GM15510 (cell line): Measurements from ENCODE around the gene PRCC.

Source experiments
- POLR2A ChIP-seq: IDR thresholded peaks from 3 replicates; pipeline ENCODE4 v1.6.1; 2011; ENCODE audit warnings: borderline replicate concordance; ENCODE audit not compliant: insufficient read length; ENCODE audit errors: extremely low read depth

The PRCC gene

DNA sequence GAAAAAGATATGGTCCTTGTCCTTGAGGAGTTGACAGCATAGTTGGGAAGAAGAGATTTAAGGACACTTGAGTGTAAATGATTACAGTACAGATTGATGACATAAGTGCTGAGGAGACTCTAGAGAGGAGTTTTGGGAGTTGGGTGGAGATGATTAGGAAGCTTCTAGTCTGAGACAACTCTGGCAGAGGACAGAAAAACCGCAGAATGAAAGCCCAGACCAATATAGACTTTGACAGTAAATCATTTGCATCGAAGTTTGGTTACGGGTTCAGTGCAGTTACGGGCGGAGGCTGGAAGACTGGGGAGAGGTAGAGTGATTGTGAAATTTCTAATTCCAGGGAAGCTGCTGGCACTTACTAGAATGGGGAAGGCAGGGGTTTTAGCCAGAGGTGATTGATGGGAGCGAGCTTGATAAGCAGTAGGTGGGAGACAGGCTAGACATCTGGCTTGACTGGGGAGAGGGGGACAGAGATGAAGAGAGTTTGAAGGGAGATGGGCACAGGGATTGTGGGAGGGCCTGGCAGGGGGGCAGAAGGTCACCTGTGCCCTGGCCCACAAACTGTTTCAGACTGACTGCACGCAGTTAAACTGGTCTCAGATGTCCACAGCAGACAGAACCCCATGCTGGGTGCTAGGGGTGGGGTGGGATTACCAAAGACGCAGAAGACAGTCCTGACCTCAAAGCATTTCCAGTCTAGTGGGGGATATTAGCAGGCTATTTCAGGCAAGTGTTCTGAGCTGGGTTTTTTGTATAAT lies 29.2 kb downstream of the PRCC start:
- TF ChIP-seq POLR2A: no peak

DNA sequence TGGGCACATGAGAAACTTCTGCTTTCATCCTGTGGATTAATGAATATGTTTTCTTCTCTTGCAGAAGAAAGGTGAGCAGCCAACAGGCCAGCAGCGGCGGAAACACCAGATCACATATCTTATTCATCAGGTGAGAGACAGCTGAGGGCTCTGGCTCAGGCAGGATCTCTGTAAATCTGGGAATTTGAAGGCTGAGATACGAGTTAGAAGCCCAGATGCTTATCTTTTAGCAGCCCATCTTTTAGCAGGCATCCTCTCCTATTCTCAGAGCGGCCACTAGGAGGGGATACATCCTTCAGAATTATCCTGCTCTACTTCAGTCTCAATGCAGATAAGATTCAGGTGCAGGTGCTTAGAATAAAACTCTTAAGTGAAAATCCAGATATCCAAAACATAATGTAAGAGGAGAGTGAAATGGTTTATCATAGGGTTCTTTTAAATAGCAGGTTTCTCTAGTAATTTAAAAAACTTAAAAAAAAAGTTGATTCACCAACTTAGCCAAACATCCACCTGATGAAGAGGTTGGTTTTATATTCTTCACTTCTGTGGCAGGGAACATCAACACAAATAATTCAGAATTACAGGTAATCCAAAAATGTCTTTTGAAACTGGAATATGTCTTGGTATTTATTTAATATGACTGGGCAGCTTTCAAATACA lies 30.0 kb downstream of the PRCC start:
- TF ChIP-seq POLR2A: no peak

DNA sequence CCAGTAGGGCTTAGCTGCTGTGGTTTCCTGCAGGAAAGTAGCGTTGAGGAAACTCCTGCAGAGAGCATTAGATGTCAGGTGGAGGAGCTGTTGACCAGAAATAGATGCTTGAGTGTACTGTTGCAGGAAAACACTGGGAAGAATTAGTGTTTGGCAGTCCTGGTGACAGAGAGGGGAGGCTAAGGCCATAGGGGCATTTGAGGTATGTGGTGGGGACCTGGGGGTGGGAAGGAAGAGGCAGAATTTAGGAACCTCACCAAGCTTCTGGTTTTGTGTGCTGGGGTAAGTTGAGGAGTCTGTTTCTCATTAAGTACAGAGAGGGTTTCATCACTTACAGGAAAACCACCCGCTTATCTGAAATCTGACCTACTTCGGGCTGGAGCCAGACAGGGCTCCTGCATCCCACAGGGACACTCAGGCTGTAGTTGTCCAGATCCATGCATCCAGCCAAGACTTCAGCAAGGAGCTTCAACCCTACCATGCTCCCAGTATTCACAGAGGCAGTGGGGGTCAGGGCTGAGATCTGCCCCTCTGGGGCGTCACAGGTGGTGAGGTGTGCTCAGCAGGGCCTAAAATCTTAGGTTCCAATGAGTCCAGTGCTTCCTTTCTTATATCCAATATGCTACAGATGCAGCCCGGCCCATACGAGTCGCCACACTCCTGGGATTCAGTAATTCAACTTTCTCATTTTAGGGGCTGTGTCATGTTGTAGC lies 34.2 kb downstream of the PRCC start:
- no peak for TF ChIP-seq POLR2A

DNA sequence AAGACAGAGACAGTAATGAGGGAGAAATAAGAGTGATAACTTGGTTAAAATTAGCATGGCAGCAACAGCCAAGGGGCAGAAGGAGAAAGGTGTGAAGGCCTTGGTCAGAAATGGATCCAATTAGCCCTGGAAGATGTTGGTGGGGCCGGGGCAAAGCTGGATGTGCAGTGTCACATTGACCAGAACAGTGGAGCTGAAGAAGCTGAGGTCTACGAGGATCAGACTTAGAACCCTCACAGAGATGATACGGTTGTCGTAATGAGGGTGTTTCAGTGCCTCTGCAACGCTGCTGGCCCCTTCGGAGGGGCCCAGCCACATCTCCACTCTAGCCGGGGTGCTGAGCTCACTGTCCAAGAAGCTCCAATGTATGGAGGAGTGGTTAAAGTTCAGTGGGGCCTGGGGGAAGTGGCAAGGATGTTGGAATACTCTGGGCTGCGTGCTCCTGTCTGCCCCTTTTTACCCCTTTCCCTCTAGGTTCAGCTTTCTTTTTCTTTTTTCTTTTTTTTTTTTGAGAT lies 35.1 kb downstream of the PRCC start:
- TF ChIP-seq POLR2A: no peak

DNA sequence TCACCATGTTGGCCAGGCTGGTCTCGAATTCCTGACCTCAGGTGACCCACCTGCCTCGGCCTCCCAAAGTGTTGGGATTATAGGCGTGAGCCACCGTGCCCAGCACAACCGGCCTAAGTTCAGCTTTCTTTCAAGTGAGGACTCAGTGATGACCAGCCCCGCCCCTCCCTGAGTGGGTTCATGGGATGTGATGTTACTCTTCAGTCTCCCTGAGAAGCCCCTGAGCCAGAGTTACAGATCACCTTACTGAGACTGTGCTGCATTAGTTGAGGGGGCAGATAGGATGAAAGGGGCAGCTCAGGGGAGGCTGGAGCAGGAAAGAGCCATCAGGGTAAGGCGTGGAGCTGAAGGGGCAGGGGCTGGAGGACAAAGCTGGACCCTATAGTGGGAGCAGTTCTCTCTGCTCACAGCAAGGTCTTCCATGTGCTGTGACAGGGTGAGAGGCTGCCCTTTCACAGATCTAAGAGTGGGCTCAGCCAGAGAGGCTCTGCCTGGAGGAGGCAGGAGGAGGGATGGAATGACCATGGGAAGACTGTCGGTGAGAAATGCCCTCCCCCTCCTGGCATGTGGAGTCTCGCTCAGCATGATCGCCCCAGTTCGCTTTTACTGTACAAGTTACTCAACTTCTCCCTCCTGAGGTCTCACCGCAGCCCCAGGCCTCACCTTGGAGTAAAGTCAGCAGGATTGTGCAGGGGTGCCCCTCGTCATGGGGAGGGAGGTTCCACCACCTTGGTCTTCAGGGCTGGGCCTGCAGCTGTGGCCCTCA lies 35.9 kb downstream of the PRCC start:
- TF ChIP-seq POLR2A: no peak

DNA sequence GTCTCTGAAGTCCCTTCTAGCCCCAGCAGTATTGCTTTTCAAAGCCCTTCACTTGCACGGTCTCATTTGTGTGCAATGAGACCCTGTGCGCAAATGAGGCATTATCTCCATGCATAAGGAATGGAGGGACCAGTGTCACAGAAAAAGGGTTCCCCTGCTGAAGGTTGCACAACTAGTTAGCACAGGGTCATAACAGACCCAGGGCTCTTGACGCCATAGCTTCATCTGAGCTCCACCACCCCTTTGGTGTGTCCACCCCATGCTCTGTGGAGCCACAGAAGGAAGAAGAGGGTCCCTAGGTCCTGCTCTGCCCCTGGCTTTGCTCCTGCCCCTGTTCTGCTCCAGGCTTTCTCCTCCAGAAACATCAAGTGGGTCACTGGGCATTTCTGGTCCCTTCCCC lies 36.7 kb downstream of the PRCC start:
- TF ChIP-seq POLR2A: no peak

DNA sequence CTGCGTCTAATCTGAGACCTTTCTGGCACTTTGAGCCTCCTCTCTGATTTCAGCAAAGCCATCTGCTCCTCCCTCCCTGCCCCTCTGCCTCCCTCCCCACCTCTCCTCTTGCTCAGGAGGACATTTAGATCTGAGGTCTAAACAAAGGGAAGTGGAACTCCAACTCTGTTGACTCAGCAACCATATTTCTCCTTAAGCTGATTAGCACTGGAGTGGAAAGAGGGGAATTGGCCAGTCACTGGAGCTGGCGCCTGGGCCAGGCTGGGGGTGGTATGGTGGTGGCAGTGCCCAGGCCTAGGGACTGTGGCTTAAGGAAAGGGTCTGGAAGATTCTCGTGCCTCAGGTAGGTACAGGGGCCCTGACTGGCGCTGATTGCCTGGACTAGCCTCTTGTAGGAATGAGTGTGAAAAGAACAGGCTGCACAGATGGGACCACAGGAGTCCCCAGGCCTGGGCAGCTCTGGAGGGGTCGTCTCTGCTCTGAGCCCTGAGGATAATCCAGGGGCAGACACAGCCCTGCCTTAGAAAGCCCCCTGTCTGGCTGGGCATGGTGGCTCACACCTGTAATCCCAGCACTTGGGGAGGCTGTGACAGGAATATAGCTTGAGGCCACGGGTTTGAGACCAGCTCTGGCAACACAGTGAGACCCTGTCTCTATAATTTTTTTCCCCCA lies 37.4 kb downstream of the PRCC start:
- no peak for TF ChIP-seq POLR2A

DNA sequence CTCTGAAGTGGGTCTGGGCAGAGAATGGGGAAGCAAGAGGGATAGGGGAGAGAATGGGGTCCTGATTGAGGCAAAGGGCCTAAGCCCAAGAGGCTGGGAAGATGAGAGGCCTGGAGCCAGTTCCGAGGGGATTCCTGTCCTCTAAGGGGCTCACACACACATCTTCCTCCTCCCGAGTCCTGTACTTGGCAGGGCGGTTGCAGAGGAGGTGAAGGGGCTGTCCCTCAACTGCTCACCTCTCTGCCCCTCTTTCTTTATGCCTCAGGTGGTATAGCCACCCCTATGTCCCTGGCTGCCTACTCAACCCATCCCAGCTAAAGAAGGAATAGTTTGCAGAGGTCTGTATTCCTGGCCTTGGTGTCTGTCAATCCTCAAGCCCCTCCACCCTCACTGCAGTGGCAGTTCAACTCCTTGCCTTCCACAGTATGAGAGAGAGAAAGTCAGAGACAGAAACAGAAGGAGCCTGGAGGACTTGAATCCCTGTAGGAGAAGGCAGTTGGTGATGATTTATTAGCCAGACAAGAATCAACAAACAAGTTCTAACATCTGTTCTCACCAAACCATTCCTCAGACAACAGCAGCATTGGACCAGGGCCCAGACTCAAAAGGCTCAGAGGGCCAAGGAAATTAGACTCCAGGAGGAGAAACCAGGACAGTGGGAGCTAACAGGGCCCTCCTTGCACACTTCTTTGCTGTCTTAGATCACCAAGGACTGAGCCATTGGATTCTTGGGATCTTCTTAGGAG lies 38.6 kb downstream of the PRCC start:
- no peak for TF ChIP-seq POLR2A

DNA sequence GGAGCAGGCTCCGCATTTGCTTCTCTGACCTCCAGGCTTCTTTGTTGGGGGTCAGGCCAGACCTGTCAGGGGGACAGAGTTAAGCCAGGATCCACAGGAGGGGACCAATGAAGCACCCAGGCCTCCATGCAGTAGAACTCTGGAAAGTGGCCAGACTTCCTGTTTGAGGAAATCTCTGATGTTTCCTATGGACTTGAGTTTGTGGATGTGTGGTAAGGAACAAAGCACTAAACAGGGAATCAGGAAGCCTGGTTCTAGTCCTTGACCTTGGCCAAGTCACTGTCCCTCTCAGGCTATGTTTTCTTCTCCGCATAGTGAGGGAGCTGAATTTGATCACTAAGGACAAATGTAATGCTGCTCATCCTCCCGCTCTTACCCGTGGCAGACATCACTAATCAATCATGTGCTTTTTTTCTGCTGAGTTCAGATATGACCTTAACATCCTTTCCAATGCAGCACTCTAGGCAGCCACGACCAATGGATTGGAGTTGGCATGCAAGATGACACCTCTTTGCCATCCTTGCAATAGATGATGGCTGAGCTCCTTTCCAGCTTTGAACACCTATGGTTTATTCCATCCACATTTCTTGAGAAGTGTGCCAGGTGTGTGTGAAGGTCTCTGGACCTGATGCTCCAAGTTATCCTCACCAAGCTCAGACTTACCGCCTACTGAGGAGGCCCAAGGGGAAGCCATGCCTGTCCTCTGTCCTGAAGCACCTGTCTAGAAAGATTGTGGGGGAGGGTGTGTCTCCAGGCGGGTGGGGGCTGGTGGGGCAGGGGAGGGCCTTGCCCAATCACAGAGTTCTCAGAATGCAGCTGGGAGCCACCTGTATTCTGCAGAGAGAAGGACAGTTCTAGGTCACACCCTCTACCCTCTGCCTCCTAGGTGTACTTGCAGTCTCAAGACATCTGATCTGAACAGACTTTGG lies 39.4 kb downstream of the PRCC start:
- no peak for TF ChIP-seq POLR2A

DNA sequence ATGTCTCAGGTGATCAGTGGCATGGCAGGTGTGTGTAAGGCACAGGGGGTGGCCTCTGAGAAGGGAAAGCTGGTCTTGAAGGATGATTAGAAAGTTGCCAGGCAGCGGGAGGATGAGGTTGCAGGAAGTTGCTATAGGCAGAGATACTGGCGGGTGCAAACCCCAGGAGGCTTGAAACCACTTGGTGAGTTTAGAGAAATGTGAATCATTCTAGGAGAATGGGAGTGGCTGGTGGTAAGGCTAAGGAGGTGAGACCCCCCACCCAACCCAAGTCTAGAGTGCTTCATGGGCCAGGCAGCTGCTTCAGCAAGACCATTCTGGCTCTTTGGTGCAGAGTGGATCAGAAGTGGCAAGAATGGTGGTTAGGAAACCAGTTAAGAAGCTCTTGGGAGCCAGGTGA lies 40.3 kb downstream of the PRCC start:
- TF ChIP-seq POLR2A: no peak

DNA sequence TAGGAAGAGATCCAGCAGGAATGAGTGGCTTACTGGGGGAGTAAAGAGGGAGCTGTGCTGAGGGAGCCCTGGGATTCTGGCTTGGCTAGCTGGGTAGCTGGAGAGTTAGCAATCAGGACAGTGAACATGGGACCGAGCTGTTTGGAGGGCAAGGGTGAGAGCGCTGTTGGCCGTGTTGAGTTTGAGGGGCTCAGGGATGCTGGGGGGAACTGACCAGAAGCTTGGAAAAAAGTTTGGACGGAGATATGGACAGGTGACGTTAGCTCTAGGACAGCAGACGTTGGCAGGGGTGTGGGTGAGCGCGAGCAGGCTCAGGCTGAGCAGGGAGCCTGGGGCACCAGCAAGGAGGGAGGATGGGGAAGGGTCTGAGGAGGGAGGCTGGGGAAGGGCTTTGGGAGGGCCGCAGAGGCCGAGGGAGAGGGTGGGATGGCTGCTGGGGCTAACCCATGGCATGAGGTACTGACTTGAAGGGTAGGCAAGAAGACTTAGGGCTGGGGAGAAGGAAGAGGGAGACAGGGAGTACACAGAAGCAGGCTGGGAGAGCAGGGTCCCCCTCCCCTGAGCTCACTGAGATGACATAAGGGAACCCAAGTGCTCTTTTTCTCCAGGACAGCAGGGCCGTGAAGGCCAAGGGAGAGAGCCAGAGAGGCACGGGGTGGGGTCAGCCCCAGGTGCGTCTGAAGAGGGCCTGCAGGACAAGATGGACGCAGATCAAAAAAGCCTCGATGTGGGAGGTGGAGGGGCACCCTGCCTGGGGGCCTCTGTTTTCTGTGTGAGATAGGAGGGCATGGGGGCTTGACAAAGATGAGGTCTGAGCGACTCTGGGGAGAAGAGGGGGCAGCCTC lies 41.1 kb downstream of the PRCC start:
- TF ChIP-seq POLR2A: no peak

DNA sequence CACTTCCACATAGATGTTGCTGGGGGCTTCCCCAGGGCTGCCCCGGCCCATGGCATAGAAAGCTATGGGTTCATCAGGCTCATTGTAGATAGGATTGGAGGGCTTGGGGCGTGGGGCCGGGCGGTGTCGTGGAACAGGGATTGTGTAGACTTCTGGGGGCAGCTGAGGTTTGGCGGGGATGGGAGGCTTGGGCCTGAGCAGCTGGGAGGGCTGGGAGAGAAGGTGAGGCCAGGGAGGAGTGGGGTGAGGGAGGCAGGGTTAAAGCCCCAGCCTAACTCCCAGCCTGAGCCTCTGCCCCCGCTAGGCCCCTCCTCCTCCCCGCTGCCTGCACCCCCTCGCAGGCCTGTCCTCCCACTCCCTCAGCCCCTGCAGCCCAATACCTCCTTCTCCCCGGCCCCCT lies 41.9 kb downstream of the PRCC start:
- no peak for TF ChIP-seq POLR2A
